ENCODE measurements around the gene ATRN.
"Not testable (repeated sequence)": the region's sequence is repeated elsewhere in the genome, so short reads cannot be mapped to it uniquely, and the experiment has no call there.

ATRN gene

DNA sequence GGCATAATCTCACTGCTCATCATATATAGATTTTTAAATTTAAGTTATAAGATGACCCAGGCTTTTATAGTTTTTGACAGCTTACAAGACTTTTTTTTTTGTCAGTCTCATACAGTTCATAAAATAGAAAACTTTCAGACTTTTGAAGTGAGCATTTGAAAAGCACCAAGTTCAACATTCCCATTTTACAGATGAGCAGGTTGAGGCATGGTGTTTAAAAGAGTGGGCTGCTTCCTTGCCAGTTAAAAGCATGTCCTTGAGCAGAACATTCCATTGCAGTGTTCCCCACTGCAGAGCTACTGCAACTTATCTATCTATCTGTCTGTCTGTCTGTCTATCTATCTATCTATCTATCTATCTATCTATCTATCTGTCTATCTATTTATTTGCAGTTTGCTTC is 105.5 kb downstream of the ATRN start:
- no peak for DNase-seq

DNA sequence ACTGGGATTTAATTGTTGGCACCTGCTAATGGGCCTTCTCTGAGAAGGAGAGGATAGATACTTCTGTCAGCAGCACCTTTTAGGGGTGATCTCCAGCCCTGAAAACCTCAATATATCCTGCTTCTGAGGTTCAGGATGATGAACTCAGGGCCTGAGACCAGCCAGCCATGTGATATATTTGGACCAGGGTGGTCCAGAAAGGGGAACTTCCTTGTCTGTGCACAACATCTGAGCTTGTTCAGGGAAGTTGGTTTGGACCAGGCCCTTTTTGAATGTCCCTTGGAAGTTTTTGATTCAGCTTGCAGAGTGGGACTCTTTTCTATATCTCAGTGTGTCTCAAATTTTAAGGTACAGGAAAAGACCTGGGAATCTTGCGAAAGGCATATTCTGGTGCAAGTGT is 106.5 kb downstream of the ATRN start:
- DNase-seq = no peak

DNA sequence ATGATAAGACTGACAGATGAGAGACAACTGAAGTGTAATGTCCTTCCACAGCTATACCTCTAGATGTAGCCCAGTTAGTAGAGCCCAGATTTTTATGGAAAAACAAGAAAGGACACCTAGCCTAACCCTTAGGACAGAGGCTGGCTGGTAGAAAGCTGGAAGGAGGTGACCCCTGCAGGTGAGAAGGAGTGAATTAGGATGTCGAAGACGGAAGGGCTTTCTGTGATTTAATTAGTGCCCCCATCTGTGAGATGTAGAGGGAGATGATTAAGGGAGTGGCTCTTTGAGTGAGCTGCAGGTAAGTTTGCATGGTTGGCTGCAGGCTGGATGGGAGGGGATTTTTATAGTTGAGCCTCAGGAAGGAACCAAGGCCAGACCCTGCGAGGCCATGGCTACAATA is 109.6 kb downstream of the ATRN start:
- DNase-seq = no peak

DNA sequence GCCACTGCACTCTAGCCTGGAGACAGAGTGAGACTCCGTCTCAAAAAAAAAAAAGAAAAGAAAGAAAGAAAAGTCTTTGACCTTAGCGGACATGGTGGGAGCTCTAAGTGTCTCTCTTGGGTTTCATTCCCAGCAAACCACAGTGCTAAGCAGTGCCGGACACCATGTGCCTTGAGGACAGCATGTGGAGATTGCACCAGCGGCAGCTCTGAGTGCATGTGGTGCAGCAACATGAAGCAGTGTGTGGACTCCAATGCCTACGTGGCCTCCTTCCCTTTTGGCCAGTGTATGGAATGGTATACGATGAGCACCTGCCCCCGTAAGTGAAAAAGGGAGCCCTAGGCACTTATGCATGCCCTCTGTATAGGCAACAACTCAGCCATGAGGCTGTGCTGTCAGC is 112.9 kb downstream of the ATRN start:
- no peak for DNase-seq

DNA sequence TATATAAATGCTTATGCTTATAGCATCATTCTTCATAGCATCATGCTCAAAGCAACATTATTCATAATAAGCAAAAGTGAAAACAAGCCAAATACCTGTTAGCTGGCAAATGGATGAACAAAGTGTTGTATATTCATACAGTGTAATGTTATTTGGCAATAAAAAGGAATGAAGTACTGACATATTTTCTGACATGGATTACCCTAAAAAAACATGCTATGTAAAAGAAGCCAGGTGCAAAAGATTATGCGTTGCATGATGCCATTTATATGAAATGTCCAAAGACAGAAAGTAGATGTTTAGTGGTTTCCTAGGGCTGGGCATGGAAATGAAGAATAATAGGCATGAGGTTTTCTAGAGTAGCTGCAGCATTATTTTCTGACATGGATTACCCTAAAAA is 115.3 kb downstream of the ATRN start:
- no peak for DNase-seq

DNA sequence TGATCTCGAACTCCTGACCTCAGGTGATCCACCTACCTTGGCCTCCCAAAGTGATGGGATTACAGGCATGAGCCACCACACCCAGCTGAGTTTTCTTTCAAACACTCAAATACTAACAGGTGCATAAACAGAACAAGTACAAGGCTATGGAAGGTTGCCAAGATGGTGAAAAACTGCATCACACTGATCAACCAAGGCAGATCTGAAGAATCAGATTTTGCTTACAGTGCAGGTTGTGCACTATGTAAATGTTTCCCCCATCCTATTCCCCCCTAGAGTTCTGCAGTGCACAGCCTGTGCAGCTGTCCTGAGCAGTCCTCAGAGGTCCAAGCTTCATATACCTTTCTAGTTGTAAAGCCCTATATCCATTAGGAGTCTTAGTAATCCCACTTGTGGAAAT is 119.3 kb downstream of the ATRN start:
- peak; percentile 4 for DNase-seq

DNA sequence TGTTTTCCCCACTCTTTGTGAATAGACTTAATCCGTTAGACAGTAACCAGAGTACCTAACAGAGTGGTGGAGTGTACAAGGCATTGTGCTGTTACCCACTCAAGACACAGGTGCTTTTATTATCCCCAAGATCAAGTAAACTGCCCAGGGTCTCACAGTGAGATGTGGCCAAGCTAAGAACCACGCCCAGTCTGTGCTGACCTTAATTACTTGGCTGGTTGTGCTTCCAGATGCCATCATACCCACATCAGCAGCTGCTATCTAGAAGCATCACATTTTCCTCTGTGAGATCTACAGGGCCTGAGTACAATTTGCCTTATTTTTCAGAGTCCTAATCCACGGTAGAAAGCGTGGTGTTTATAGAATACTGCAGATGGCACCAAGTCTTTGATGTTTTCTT is 122.1 kb downstream of the ATRN start:
- DNase-seq = no peak

DNA sequence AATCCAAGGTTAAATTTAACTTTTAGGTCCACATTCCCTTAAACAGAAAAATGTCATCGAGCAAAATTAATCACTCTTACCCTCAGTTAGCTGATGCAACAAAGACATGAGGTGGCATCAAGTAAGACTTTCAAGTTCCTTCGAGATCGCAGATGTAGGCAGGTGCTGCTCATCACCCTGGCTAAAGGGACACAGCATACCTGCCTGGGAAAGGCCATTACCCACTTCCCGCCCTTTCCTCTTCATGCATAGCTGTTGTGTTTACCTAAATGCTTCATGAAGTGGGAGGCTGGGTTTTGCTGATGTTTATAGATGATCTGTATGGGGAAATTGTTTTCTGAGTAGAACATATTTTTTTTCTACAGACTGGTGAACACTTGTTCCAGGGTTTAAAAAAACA is 124.7 kb downstream of the ATRN start:
- DNase-seq = no peak

DNA sequence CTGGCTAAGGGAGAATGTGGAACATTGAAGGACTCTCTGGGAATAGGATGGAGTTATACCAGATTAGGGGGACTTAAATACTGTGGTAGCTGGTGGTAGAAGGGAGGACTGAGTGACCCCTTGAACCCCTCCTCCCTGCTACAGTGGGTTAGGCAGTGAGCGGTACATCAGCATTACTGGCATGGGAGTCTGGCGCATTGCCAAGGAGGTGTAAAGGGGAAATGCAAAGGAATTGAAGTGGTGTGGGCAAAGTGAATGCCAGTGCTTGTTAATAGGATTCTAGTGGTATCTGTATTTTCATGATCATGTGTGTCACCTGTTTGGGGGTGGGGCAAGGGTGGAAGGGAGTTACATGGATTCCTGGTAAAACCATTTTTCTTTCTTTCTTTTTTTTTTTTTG is 132.3 kb downstream of the ATRN start:
- DNase-seq = no peak

DNA sequence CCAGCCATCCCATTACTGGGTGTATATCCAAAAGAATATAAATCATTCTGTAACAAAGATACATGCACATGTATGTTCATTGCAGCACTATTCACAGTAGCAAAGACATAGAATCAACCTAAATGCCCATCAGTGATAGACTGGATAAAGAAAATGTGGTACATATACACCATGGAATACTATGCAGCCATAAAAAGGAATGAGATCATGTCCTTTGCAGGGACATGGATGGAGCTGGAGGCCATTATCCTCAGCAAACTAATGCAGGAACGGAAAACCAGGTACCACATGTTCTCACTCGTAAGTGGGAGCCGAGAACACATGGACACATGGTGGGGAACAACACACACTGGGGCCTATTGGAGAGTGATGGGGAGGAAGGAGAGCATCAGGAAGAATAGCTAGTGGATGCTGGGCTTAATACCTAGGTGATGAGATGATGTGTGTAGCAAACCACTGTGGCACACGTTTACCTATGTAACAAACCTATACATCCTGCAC is 134.6 kb downstream of the ATRN start:
- DNase-seq = not testable (repeated sequence)

DNA sequence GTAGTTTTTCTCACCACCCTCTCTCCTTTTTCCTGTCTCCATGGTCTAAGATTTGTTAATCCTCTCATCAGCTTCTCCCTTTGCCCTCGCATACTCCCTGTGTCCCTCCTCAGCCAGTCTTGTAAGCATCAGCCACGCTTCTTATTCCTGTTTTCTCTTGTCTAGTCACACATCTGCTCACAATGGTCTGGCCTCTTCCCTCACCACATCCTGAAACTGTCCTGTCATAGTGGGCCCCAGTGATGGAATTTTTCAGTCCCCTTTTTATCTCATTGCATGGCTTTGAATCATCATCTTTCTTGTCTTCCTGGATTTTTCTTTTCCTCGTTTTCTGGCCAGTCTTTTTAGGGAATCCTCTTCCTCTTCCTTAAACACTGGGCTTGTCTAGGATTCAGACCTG is 135.2 kb downstream of the ATRN start:
- no peak for DNase-seq

DNA sequence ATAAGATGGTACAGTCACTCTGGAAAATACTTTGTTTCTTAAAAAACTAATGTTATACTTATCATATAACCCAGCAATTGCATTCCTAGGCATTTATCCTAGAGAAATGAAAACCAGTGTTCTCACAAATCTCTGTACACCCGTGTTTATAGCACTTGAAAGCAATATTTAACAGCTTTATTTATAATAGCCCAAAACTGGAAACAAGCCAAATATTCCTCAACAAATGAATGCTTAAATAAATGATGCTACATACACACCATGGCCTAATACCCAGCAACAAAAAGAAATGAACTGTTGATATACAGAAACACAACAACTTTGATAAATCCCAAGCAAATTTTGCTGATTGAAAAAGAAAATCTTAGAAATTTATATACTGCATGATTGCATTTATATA is 141.1 kb downstream of the ATRN start:
- no peak for DNase-seq

DNA sequence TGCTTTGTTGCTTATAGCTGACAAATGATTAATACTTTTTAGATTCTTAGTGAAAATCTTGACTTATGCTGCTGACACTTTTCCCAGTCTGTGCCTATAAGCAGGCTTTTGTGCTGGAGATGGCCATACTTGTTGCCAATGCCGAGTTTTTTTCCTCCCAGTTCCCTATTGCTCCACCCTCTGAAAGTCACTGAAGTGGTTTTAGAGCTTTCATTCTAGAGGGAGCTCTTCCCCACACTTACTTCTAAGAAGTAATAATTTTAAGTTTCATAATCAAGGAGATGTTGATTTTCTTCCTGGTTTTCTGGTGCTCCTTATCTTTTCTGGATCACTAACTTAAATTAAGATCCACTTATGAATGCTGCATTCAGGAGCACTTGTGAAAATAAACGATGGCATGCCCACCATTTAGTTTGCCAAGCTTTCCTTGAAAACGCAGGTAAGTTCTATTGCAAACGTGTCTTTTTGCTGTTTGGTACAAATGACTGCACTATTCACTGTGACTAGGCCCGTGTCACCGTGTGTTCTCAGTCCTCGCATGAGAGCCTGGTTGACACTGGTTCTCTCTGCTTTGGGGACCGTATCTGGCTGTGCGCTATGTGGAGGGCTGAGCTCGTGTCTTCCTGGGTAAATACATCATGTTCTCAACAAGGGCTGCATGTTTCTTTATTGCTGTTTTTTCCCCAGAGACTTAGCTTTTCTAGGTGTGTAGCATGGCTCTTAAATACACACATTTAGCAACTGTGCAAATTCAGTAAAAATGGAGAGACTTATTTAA is 142.2 kb downstream of the ATRN start:
- DNase-seq = no peak

DNA sequence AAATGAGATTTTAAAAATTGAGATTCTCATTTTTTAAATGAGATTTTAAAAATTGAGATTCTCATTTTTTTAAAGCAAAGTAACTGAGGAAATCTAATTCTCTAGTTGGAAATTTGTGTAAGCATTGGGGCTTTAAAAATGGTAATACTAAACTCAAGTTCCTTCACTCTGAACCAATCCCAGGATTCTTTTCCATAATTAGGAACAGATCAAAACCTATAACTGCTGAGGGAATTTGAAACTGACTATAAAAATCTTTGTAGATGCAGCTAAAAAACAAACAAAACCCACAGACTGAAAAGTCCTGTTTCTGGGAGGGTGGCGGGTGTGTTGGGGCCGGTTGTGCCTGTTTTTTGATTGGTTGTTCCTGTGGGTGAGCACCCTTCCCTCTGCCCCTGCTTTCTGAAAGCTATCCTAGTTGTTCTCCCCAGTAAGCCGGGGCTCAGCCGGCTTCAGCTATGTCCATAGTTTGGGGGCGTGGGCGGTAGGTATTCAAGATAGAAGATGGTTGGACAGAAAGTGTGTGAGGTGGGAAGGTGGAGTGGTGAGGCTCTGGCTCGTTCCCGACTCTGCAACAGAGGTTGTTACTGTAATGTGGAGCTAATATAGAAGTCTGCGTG is 143.1 kb downstream of the ATRN start:
- DNase-seq = no peak

DNA sequence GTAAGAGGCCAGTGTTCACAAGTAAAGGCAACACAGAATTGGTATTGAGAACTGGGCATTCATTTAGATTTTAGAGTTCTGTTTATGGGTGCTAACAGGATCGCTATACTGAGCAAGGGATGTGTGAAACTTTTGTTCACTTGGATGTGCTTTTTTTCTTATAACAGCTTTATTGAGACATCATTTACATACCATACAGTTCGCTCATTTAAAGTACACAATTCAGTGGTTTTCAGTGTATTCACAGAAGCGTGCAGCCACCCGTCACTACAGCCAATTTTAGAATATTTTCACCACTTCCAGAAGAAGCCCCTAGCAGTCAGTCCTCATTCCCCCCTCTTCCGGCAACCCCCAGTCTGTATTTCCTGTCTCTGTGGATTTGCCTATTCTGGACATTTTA is 143.6 kb downstream of the ATRN start:
- no peak for DNase-seq

DNA sequence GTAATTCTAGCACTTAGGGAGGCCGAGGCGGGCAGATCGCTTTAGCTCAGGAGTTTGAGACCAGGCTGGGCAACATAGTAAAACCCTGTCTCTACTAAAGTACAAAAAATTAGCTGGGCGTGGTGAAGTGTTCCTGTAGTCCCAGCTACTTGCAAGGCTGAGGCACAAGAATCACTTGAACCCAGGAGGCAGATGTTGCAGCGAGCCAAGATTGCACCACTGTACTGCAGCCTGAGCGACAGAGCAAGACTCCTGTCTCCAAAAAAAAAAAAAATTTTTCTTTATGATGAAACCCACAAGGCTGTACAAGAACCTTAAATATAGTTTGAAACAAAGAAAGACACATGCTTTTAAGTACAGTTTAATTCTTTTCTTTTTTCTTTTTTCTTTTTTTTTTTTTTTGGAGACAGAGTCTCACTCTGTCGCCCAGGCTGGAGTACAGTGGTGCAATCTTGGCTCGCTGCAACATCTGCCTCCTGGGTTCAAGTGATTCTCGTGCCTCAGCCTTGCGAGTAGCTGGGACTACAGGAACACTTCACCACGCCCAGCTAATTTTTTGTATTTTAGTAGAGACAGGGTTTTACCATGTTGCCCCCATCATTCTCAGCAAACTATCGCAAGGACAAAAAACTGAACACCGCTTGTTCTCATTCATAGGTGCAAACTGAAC is 144.5 kb downstream of the ATRN start:
- not testable (repeated sequence) for DNase-seq

DNA sequence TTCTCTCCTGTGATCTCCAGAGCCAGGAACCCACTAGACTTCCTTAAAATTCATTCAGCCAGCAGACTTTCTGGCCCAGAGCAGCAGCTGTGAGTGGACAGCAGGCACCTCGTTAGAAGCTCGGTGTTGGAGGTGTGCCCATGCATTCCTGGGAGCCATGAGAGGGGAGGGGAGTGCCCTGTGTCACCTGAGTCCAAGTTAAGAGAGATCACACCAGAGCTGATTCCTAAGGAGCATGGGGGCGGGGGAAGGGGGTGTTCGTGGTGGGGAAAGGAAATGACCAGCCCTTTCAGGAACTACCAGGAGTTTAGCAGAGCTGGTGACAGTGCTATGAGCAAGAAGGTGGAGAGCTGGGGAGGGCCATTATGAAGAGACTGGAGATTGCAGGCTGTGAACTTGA is 145.4 kb downstream of the ATRN start:
- DNase-seq = no peak

DNA sequence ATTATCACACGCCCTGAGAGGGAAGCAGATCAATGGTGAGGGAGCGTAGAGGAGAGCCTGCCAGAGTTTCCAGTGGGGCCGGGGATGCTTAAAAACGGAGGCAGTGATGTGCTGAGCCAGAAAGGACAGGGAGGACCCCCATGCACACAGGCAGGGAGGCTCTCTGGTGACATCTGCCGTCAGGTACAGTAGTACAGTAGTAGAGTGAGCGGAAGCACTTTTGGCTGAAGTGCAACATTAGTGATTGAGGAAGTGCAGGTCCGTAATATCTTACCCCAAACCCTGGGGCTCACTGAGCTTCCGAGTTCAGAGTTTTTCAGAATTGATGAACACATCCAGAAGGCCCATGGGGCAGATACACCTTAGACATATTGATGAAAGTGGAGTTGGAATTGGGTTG is 150.3 kb downstream of the ATRN start:
- no peak for DNase-seq

DNA sequence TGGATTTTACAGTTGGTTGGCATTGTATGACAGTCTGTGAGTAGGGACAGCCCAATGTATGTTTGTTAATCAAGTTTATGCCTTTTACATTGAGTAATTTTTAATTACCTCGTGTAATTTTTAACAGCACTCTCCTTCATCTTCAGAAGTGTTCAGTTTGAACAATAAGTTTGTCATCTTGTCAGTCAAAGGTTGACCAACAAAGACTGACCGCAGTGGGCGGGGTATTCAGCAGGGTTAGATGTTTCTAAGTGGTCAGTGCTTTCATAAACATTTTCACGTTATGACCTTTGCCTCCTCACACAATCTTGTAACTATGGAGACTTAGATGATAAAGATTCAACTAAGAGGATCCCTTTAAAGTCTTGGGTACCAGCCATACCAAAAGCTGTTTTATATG is 151.6 kb downstream of the ATRN start:
- DNase-seq = no peak

DNA sequence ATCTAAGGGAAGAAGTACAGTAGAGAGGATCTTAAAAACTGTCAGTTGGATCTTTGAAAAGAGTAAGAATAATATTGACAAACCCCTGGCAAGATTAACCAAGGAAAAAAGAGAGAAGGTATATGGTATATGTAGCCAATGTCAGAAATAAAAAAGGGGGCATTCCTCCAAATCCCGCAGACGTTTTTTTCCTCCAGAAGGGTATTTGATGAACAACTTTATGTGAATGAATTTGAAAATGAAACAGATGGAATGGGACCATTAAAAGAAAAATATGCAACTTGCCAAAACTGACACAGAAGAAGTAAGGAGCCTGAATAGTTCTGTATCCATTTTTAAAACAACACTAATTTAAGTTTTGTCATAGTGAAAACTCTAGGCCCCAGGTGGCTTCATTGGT is 156.7 kb downstream of the ATRN start:
- DNase-seq = no peak

DNA sequence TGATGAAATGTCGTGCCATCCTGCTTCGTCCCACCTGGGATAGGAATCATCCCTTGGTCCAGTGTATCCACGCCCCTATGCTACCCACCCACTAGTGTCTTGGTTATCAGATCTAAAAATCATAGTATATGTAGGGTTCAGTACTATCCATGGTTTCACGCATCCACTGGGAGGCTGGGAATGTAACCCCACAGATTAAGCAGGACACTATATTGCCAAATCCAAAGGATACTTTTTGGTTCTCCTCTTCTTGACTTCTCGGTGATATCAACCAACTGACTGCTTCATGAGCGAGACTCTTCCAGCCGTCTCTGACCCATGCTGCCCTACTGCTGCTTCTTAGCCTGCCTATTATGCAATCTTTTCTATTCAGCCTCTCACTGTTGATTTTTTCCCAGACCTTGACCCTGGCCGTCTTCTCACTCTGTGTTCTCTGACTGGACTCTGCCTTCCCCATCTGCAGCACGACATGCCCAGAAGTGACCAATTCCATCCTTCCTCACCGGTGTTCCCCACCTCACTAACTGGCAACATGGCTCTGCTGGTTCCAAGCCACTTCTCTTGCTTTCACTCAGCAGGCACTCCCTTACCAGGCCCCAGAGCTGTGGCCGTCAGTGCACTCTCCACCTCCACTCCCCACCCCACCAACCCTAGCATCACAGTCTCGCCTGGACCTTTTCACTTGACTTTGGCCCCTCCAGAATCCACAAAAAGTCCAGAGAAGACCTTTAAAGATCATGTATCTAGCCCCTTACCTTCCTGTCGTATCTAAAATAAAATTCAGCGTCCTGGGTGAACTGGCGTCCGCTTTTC is 157.9 kb downstream of the ATRN start:
- DNase-seq = no peak

DNA sequence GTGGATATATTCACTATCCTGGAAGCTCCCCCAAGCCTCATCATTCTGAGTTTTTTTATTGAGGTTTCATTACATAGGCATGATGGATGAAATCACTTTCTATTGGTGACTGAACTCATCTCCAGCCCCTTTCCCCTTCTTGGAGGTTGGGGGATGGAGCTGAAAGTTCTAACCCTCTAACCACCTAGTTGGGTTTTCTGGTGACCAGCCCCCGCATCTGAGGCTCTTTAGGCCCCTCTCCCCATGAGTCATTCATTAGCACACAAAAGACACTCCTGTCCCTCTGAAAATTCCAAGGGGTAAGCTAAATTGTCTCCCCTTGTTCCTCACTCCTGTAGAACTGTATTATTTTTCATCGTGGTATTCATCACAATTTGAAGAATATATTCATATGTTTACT is 159.1 kb downstream of the ATRN start:
- no peak for DNase-seq

DNA sequence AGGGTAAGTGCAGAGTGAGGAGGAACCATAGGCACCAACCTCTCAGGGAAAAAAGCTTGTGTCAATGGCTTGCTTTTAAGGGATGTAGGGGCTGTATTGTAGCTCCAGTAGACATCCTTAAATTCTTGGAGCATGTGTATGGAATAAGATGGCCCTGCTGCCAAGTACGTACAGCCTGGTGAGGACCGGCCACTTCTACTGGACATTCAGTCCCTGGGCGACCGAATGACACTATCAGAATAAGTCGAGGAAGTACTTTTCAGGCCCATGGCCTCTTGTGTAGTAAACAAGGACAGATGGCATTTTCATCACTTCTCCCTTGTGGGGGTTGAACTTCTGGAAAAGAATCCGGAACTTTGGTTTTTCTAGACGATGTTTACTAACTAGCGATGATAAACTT is 159.6 kb downstream of the ATRN start:
- no peak for DNase-seq

Data from NCI-H1092 treated with DMSO at 0.1 percent for 48 hours (cell line).